HCT116 (cell line): ENCODE measurements around the gene CCDC187. TPM values are rescaled to one million over a fixed set of nuclear protein-coding genes. Genes with fewer than 3 reads are reported as not detected.

ENCODE experiments used
- ATAC-seq: fragments of 200-7000 bp; cut with Tn5 transposase; 2 replicates; pipeline ENCODE4 v1.9.1; 2020; ENCODE audit warnings: mild to moderate bottlenecking, moderate library complexity
- BruUV-seq: library from RNA; stranded (reverse); fragments of 400-500 nt; replicated peaks from 2 replicates; lab custom pipeline; 2021; lab: Mats Ljungman, UMichigan
- CTCF ChIA-PET: fragments of 300-600 bp; sonication (Branson Sonifier 250); formaldehyde crosslinking; loops from one replicate; lab custom pipeline; 2021; ENCODE audit warnings: antibody characterized with exemption; lab: Charles Lee
- POLR2A ChIA-PET: fragments of 300-600, 350-600 bp; sonication (Branson Sonifier 250); formaldehyde crosslinking; loops from one replicate; lab custom pipeline; 2021; ENCODE audit warnings: antibody characterized with exemption; lab: Charles Lee
- RAD21 ChIA-PET, 2 experiments: fragments of 300-600 bp; sonication (Branson Sonifier 250); formaldehyde crosslinking; loops; one replicate each; lab custom pipeline; 2023; ENCODE audit warnings: low total read pairs in 2 of 2; ENCODE audit not compliant: uncharacterized antibody in 2 of 2, unreplicated experiment in 2 of 2, low non-redundant PET in 1 of 2; lab: Charles Lee
- DNase-seq: peaks from one replicate; pipeline ENCODE4 v3.0.0-alpha.2; 2010; ENCODE audit warnings: low read depth, low spot score
- H2AFZ ChIP-seq: fragments of 200-600 bp; shearing (Covaris generic), sonication (generic); 2 replicates; pipeline ENCODE4 v1.6.1; 2017; ENCODE audit warnings: low read depth, mixed run types, mixed read lengths, antibody characterized with exemption, low read length; ENCODE audit not compliant: poor library complexity, severe bottlenecking
- H3K27ac ChIP-seq: 2 replicates; pipeline ENCODE4 v1.5.1; 2012; ENCODE audit warnings: low read depth, low read length
- H3K27me3 ChIP-seq: fragments of 200-600 bp; sonication (generic); 2 replicates; pipeline ENCODE4 v1.6.1; 2016; ENCODE audit warnings: mixed run types, low read length, mixed read lengths; ENCODE audit not compliant: insufficient read depth
- H3K36me3 ChIP-seq, 2 experiments: fragments of 200-500 bp in 1 of 2; fragments of 200-600 bp in 1 of 2; sonication (Bioruptor generic) in 1 of 2; sonication (generic) in 1 of 2; 2 replicates each; pipeline versions ENCODE4 v1.5.1 to v1.6.1; 2014 to 2016; ENCODE audit warnings: low read length in 2 of 2, inconsistent platforms in 1 of 2, mixed read lengths in 1 of 2, mixed run types in 1 of 2; ENCODE audit not compliant: insufficient read depth in 2 of 2, control insufficient read depth in 1 of 2
- H3K4me1 ChIP-seq, 2 experiments: fragments of 200-600 bp in 1 of 2; sonication (generic) in 1 of 2; 2 replicates each; pipeline versions ENCODE4 v1.5.1 to v1.6.1; 2012 to 2017; ENCODE audit warnings: low read length in 2 of 2, inconsistent platforms in 1 of 2, mild to moderate bottlenecking in 1 of 2, mixed read lengths in 1 of 2, mixed run types in 1 of 2, moderate library complexity in 1 of 2; ENCODE audit not compliant: insufficient read depth in 2 of 2, control insufficient read depth in 1 of 2
- H3K4me2 ChIP-seq: fragments of 200-600 bp; sonication (generic); 2 replicates; pipeline ENCODE4 v1.6.1; 2017; ENCODE audit warnings: mixed run types, low read length, mixed read lengths
- H3K4me3 ChIP-seq, 2 experiments: fragments of 200-600 bp in 1 of 2; sonication (generic) in 1 of 2; replicated peaks in 1 of 2; 2 replicates each; pipeline ENCODE4 v1.5.1; 2011 to 2016; ENCODE audit warnings: low read length in 2 of 2, control low read depth in 1 of 2, low read depth in 1 of 2, mild to moderate bottlenecking in 1 of 2, mixed read lengths in 1 of 2, mixed run types in 1 of 2
- H3K79me2 ChIP-seq: fragments of 200-600 bp; sonication (generic); 2 replicates; pipeline ENCODE4 v1.6.1; 2017; ENCODE audit warnings: mild to moderate bottlenecking, mixed run types, low read length, moderate library complexity, mixed read lengths; ENCODE audit not compliant: insufficient read depth
- H3K9ac ChIP-seq: fragments of 200-600 bp; sonication (generic); 2 replicates; pipeline ENCODE4 v1.6.1; 2016; ENCODE audit warnings: low read length, mixed read lengths
- H3K9me2 ChIP-seq: fragments of 200-600 bp; sonication (generic), shearing (Covaris generic); 2 replicates; pipeline ENCODE4 v1.6.1; 2017; ENCODE audit warnings: mixed run types, mild to moderate bottlenecking, moderate library complexity; ENCODE audit not compliant: insufficient read depth
- H3K9me3 ChIP-seq, 2 experiments: fragments of 200-500 bp in 1 of 2; fragments of 200-600 bp in 1 of 2; sonication (Bioruptor generic) in 1 of 2; sonication (generic) in 1 of 2; 2 replicates each; pipeline ENCODE4 v1.6.1; 2014 to 2017; ENCODE audit warnings: low read length in 2 of 2, mixed read lengths in 2 of 2, inconsistent platforms in 1 of 2, low read depth in 1 of 2, mild to moderate bottlenecking in 1 of 2, mixed run types in 1 of 2, moderate library complexity in 1 of 2; ENCODE audit not compliant: control insufficient read depth in 1 of 2, insufficient read depth in 1 of 2
- H4K20me1 ChIP-seq: fragments of 200-600 bp; sonication (generic), shearing (Covaris generic); 2 replicates; pipeline ENCODE4 v1.6.1; 2017; ENCODE audit warnings: mixed run types, mild to moderate bottlenecking, moderate library complexity; ENCODE audit not compliant: insufficient read depth
- ATF3 ChIP-seq: IDR thresholded peaks from 2 replicates; pipeline ENCODE4 v1.6.1; 2012
- CEBPB ChIP-seq: IDR thresholded peaks from 2 replicates; pipeline ENCODE4 v1.6.1; 2012; ENCODE audit warnings: low read depth
- ELF1 ChIP-seq: IDR thresholded peaks from 2 replicates; pipeline ENCODE4 v1.6.1; 2012; ENCODE audit warnings: low read depth, borderline replicate concordance
- EZH2phosphoT487 ChIP-seq: fragments of 200-600 bp; IDR thresholded peaks from 2 replicates; pipeline ENCODE4 v1.6.1; 2018; ENCODE audit warnings: antibody characterized with exemption, borderline replicate concordance
- FOSL1 ChIP-seq: IDR thresholded peaks from 2 replicates; pipeline ENCODE4 v1.6.1; 2012; ENCODE audit warnings: low read depth
- JUND ChIP-seq: IDR thresholded peaks from 2 replicates; pipeline ENCODE4 v1.6.1; 2012
- POLR2AphosphoS5 ChIP-seq: IDR thresholded peaks from 2 replicates; pipeline ENCODE4 v1.6.1; 2011; ENCODE audit warnings: mild to moderate bottlenecking, low read depth, low read length, moderate library complexity
- RAD21 ChIP-seq: IDR thresholded peaks from 2 replicates; pipeline ENCODE4 v1.6.1; 2012; ENCODE audit warnings: low read depth, mild to moderate bottlenecking
- SIN3A ChIP-seq: IDR thresholded peaks from 2 replicates; pipeline ENCODE4 v1.6.1; 2012; ENCODE audit warnings: low read depth
- SRF ChIP-seq: IDR thresholded peaks from 2 replicates; pipeline ENCODE4 v1.6.1; 2012; ENCODE audit warnings: low read depth
- intact Hi-C: fragments of 100-400 bp; cut with micrococcal nuclease; formaldehyde crosslinking; loops from 2 replicates; pipeline ENCODE4 v1.10.0; 2022
- total RNA-seq: library from RNA; stranded (reverse); gene quantifications from one replicate; pipeline ENCODE4 v1.2.1, GENCODE V29; 2021; ENCODE audit not compliant: unreplicated experiment
- TF ChIP-seq, protein P1 (sequence below): IDR thresholded peaks from 2 replicates; pipeline ENCODE4 v1.6.1; 2012; ENCODE audit warnings: low read depth

The CCDC187 gene
- total RNA-seq, 1 experiment from 2014 or later = 4.6 TPM

- H3K27me3 ChIP-seq = no peaks in the 10 kb centered on the region
- no peak overlapping the region for H2AFZ ChIP-seq
- no peaks in the 10 kb centered on the region for H3K9me2 ChIP-seq
- intact Hi-C loops = no loop called here
- peaks cover 2 to 26% of the 10 kb centered on the region in 2 experiments; a peak in 3 of 4 replicates for H3K36me3 ChIP-seq
- TF ChIP-seq, protein P1, sequence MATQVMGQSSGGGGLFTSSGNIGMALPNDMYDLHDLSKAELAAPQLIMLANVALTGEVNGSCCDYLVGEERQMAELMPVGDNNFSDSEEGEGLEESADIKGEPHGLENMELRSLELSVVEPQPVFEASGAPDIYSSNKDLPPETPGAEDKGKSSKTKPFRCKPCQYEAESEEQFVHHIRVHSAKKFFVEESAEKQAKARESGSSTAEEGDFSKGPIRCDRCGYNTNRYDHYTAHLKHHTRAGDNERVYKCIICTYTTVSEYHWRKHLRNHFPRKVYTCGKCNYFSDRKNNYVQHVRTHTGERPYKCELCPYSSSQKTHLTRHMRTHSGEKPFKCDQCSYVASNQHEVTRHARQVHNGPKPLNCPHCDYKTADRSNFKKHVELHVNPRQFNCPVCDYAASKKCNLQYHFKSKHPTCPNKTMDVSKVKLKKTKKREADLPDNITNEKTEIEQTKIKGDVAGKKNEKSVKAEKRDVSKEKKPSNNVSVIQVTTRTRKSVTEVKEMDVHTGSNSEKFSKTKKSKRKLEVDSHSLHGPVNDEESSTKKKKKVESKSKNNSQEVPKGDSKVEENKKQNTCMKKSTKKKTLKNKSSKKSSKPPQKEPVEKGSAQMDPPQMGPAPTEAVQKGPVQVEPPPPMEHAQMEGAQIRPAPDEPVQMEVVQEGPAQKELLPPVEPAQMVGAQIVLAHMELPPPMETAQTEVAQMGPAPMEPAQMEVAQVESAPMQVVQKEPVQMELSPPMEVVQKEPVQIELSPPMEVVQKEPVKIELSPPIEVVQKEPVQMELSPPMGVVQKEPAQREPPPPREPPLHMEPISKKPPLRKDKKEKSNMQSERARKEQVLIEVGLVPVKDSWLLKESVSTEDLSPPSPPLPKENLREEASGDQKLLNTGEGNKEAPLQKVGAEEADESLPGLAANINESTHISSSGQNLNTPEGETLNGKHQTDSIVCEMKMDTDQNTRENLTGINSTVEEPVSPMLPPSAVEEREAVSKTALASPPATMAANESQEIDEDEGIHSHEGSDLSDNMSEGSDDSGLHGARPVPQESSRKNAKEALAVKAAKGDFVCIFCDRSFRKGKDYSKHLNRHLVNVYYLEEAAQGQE = no peak
- TF ChIP-seq FOSL1 (no peak), RAD21 (no peak)
- no peak overlapping the region for H3K4me2 ChIP-seq
- DNase-seq (no peak), ATAC-seq (no peak)
- H3K79me2 ChIP-seq = peaks cover 88% of the 10 kb centered on the region
- H3K9ac ChIP-seq = no peak overlapping the region
- H3K4me3 ChIP-seq = no peak overlapping the region
- ChIA-PET RAD21 (no interaction called here), POLR2A (no interaction called here), CTCF (no interaction called here)
- BruUV-seq = no TSS peak
- H4K20me1 ChIP-seq = no peaks in the 10 kb centered on the region
- H3K9me3 ChIP-seq = no peaks in the 10 kb centered on the region
- H3K4me1 ChIP-seq = peaks cover 0 to 7% of the 10 kb centered on the region in 2 experiments; a peak in 1 of 4 replicates
- no peak overlapping the region for H3K27ac ChIP-seq
These were observed 68.7 kb downstream of the CCDC187 start for GRCh38 chr9:136235171-136235570.

DNA sequence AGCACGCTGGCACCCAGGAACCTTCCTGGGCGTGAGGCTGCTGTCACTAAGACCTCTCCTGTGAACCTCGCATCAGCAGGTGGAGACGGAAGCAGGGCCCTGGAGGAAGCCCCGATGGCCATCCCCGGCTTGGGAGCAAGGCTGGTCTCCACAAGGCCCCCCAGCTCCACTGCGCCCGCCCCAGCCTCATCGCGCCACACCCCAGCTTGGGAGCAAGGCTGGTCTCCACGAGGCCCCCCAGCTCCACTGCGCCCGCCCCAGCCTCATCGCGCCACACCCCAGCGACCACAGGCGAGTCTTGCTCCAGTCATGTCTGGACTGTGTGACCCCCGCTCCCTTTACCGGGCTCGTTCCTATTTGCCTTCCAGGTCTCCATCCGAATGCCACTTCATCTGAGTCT lies 69.3 kb downstream of the CCDC187 start:
- H3K27me3 ChIP-seq = no peaks in the 10 kb centered on the region
- ChIA-PET POLR2A (no interaction called here), CTCF (no interaction called here), RAD21 (no interaction called here)
- ATAC-seq (no peak), DNase-seq (no peak)
- peaks cover 0 to 12% of the 10 kb centered on the region in 2 experiments; a peak in 1 of 4 replicates for H3K4me1 ChIP-seq
- no peaks in the 10 kb centered on the region for H3K9me3 ChIP-seq
- BruUV-seq = no TSS peak
- no peak overlapping the region for H3K27ac ChIP-seq
- no peak overlapping the region for H3K4me2 ChIP-seq
- intact Hi-C loops = no loop called here
- H3K36me3 ChIP-seq = peaks cover 2 to 26% of the 10 kb centered on the region in 2 experiments; a peak in 3 of 4 replicates
- H2AFZ ChIP-seq = no peak overlapping the region
- H3K4me3 ChIP-seq = no peak overlapping the region
- no peaks in the 10 kb centered on the region for H3K9me2 ChIP-seq
- no peak overlapping the region for H3K9ac ChIP-seq
- no peaks in the 10 kb centered on the region for H4K20me1 ChIP-seq
- H3K79me2 ChIP-seq = peaks cover 88% of the 10 kb centered on the region
- TF ChIP-seq SIN3A (no peak), SRF (no peak), JUND (no peak), ELF1 (no peak), CEBPB (no peak), POLR2AphosphoS5 (no peak), ATF3 (no peak), EZH2phosphoT487 (no peak), RAD21 (no peak)
- TF ChIP-seq, protein P1 = no peak
